CD1c-positive myeloid dendritic cell (primary cell): Measurements from ENCODE around the gene LIPA.

ENCODE experiments used
- DNase-seq: peaks from one replicate; pipeline ENCODE4 v3.0.0-alpha.2; 2016; ENCODE audit errors: extremely low spot score

The LIPA gene

DNA sequence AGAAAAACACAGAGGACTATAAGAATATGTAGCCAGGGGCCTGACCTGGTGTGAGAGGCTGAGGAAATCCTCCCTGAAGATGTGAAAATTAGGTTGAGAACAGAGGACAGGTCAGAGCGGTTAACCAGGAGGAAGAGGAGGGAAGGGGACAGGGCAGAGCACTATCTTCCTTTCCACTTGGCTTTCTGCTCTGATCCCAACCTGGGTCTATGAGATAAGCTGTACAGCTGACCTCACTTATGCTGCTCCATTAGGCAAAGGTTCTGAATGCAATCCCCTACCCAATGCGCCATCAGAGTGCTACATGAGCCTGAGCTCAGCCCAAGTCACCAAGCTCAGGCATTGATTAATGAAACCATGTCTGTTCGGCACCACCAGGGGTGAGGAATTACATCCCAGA is 10.5 kb downstream of the LIPA start:
- no peak for DNase-seq

DNA sequence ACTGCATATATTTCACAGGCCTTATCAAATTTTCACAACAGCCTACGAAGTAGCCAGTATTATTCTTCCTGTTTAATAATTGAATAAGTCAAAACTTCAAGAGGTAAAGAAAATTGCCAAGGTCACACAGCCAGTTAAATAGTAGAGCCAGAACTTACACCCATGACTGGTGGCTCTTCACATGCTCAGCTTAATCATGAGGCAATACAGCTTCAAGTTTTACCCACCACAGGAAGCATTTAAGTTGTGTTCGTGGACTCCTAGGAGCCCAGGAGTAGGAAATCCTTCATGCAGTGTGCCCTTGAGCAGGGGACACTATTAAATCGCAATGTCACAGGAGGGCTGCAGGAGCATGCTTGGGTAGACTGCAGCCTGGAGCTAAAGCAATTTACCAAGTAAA is 11.1 kb downstream of the LIPA start:
- no peak for DNase-seq

DNA sequence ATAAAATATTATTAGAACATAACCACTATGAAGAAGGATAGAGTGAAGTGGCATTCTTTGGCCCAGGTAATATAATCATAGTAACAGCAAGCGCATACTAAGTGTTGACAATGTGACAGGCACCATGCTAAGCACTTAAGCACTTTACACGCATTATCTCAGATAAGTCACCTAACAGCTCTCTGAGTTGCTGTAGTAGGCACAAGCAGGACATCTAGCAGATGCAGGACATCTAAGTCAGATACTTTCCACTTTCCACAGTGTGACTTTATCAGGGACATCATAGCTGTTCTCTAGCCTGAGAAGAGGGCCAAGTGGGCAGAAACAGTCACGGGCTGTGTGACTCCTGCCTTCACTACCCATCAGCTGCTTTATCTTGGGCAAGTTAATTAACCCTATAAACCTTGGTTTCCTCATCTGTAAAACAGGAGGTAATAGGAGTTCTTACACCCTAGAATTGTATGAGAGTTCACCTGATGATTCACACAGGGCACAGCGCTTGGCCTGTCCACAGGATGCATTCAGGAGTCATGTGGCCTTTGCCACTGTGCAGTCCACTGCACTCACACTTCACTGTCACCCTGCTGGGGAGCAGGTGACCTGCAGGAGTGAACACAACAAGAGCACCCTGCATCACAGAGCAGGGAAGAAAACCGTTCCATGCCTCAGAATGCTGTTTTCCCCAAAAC is 12.5 kb downstream of the LIPA start:
- DNase-seq, result peak; percentile 73

DNA sequence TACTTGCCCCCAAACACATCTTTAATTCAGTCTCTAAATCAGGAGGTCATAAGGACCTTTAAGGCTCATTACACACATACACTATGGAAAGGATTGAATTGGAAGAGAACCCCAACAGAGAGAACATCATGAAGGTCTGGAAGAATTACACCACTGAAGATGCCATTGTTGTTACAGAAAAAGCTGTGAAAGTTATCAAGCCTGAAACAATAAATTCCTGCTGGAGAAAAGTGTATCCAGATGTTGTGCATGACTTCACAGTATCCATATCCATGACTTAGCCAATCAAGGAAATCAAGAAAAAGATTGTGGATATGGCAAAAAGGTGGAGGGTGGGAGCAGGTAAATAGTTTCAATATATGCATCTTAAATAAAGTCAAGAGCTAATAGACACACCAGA is 13.7 kb downstream of the LIPA start:
- DNase-seq, result no peak

DNA sequence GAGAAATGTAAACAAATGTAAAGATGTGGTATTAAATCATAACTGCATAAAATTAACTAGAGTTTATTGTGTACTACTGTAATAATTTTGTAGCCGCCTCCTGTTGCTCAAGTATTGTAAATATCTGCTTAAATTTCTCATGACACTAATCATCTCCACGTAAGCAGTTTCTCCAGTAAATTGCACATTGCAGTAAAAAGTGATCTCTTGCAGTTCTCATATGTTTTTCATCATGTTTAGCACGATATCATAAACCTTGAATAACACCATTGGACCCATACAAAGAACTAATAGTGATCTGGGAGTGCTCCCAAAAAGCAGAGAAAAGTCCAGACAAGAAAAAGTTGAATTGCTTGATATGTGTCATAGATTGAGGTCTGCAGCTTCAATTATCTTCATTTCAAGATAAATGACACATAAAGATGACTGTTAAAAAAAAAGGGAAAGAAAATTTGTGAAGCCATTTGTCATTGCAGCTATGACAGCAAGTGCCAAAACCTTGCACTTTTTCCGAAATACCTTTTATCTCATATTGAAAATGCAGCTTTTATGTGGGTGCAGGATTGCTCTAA is 15.3 kb downstream of the LIPA start:
- peak; percentile 50 for DNase-seq

DNA sequence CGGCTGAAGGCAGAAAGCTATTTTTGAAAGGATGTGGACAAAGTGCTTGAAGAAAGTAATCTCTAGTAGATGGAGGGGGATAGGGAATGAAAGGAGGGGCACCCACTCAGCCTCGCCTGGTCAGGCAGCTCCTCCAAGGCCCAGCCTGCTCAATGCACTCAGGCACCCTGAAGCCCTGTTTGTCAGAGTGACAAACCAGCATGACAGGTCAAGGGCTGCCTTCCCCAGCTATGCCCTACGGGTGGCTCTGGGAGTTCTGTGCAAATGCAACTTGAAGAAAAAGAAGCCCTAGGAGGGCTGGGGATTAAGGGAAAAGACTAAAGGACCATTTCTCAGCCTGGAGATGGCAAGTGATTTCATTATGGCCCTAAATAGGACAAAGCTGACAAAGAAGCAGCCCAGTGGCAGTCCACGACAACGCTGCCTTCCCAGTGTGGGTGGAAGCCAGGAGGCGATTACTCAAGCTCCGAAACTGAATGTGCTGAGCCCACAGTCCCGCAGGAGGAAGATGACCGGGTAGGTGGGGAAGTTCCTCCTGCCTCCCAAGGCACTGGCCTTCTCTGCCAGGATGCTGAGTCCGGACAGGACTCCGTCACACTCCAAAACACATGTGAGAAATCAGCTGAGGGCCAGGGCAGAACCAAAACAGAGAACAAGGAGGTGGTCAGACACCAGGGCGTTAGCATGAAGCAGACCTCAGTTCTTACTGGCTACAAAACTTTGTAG is 16.3 kb downstream of the LIPA start:
- peak; percentile 96 for DNase-seq

DNA sequence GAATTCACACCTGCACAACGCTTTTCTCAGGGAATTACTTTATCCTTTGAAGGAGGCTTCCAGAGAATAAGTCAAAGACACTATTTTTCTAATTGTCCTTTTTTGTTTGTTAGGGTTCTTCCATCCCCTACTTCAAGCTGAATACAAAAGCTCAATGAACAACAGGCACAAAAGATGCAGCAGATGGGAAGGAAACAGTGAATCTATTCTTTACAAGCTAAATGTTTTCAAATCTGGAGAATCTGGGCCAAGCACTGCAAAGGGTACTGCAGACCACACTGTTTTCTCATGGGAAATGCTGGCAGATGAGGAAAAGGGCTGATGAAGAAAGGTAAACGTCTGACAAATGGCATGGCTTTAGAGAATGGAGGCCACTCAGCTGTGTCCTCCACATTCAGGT is 18.5 kb downstream of the LIPA start:
- no peak for DNase-seq

DNA sequence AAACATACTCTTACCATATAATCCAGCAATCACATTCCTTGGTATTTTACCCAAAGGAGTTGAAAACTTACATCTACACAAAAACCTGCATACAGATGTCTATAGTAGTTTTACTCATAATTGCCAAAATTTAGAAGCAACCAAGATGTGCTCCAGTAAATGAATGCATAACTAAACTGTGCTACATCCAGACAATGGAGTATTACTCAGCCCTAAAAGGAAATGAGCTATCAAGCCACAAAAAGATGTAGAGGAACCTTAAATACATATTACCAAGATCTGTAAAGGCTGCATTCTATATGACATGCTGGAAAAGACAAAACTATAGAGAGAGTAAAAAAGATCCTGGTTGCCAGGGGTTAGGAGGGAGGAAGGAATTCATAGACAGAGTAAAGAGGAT is 22.6 kb downstream of the LIPA start:
- no peak for DNase-seq

DNA sequence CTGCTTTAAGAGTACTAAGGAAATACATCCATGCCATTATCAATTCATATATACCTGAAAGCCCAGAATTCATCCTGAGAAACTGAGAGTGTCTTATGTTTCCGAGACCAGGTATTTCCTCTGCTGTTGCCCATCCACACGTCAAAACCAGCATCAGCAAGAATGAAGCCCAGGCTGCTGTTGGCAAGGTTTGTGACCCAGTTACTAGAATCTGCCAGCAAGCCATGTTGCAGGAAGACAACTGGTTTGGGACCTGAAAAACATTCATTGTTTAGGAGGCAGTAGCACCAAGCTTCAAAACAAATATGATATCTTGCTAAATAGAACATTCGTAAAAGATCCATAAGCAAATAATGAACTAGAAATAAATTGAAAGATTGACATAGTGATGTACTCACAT is 23.4 kb downstream of the LIPA start:
- no peak for DNase-seq

DNA sequence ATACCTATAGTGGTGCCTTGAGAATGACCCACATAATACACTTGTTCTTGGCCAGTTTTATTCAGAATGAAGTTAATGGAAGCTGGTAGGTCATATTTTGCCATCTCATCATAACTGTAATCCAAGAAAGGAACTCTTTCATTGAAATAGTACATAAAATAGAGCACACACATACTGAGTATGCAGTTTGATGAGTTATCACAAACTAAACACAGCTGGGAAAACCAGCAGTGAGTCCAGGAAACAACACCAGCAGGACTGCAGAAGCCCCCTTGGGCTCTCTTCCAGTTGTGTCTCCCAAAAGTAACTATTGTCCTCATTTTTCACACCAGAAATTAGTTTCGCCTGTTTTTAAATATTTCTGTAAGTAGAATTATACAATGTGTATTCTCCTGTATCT is 24.7 kb downstream of the LIPA start:
- no peak for DNase-seq

DNA sequence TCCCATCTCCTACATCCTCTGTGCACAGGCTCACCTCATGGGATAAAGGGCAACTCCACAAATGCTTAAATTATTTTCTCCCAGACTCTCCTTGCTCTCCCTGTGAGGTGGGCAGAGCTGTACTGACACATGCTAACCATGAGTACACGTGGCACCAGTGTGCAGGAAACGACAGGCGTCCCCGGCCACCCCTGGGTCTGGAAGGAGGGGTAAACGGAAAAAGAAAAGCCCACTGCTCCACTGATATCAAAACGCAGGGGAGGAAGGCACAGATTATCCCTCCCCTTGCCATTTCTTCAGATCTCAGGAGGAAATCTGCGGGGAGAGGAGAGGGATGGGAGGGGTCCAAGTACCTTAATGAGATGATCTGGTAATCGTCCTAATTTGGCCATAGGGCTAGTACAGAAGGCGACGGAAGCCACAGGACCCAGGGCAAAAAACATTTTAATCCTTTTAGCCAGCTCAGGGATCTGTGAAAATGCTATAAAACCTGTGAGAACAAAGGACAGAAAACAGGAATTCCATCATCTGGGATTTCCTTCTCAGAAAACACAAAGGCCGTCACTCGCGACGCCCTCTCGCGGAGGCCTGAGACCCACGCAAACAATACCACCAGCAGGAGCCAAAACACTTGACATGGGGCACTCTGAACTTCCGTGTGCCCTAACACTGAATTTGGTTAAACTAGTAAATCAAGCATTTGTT is 26.7 kb downstream of the LIPA start:
- DNase-seq, result no peak

DNA sequence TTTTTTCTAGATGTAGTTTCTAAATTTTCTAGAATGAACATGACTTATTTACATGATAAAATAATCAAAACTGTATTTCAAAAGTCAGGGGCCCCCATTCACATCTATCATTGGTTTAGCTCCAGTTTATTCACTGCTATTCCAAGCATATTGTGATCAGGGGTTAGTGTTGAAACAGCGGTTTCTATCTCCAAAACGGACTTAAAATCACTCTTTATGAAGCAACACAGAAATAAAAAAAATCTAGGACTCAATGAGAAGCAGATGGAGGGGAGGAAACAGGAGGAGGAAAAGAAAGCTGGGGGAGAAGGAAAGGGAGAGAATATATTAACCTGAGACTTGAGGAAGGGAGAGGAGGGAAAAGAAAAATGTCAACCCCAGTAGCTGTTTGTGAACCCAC is 29.7 kb downstream of the LIPA start:
- DNase-seq, result no peak

DNA sequence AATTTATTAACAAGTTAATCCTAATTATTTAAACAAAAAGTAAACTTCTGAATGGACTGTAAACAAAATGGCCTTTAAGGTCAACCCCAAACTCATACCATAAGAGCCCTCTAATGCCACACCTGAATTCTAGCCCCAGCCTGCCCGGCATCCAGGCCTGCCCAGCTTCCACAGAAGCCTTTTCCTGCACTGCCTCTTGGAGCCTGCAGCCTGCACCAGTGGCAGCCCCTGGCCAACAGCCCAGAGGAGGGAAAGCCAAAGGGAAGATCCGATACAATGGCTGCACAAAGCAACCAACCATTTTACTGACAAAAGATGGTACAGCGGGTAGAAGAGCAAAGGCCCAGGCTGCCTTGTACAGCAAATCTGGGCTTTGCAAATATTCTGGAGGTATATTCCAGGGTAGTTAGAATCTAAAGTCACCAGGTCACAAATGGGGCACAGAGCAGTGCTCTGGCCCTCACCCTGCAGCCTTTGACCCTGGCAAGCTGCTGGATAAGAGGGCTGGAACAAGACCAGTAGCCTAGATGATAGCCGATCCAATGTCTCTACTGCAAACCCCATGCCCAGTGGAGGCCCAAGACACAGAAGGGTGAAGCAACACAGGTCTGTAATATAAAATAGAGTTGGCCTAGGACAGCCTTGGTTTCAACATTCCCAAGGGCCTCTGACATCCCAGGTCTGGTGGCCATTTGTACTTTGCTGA is 31.9 kb downstream of the LIPA start:
- no peak for DNase-seq

DNA sequence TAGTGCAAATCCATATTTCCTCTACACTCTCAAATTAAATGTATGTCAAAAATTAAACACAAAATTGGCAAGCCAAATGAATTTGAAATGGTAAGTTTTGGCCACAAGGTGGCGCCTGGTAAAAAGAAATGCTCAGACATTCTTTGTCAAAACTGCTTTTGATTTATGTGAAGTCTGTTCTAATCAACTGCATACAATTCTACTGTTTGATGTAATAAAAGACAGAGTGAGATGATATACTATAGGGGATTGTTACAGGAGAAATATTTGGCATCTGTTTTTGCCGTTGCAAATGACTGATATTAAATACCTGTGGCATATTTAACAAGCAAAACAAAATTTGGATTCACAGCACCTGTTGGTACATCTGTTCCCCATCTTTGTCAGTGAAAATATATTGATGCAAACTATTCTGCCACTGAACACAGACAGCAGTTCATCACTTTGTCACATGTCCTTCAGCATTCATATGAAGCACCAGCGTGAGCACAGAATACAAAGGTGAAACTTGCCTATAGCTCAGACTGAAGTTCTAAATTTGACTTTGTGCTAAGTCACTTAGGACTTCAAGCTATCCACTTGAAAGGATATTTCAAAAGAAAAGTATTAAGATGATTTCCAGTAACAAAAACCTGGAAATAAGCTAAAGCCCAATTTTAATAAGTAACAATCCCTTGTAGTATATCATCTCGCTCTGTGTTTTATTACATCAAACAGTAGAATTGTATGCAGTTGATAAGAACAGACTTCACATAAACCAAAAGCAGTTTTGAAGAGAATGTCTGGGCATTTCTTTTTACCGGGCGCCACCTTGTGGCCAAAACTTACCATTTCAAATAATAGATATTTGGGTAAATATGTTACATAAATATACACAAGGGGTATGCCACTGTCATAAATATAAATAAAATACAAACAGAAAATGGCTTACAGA is 34.3 kb downstream of the LIPA start:
- peak; percentile 84 for DNase-seq

DNA sequence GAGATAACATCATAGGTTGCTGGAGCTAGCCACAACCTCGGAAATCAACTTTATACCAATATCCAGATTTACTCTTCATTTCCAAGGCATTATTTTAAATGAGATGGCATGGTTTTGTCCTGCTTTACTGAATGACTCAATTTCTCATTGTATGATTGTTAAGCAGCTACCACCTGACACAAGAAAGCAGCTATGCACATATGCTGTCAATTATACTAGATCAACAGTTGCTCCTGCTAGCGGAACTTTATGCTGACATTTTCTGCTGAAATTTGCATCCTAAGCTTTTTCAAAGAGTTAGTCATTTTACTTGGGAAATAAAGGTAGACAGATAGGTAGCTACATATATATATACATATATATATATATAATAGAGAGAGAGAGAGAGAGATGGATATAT is 35.5 kb downstream of the LIPA start:
- DNase-seq, result no peak

DNA sequence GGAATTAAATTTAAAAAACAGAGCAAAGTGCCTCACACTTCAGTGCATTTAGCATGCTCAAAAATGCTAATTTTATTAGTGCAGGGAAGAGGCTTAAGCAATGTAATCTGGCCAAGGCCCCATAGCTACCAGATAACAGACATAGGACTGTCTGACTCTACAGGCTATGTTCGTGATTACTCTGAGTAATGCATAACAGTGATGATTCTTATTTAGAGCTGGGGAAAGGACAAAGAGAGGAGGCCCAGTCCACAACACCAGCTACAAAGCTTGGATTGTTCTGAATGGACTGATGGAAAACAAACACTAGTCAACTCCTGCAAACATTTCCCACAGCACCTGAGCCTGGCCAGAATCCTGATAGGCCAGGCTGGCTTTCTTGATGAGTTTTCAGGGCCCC is 36.1 kb downstream of the LIPA start:
- no peak for DNase-seq

DNA sequence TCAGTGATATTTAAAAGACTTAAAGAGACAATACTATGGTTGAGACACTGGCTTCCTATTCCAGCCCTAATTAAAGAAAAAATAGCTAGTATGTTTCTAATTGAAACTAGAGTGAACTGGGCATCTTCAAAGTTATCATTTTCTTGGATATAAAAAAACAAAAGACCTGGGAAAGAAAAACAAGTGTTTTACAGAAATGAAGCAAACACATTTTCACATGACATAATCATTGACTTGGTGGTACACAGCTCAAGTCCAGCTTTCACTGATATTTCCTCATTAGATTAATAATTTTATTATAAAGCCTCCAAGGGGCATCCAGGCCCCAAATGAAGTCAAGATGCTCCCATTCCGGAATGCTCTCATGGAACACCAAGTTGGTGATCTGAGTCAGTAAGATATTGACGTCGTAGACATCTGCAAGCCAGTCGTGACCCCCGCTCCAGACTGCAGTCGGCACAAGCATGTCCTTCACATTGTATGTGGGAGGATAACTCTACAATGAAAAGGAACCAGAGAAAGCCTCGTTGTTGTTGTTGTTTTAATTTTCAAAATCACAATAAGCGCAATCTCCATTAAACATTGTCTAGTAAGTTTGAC is 36.9 kb downstream of the LIPA start:
- DNase-seq, result no peak

DNA sequence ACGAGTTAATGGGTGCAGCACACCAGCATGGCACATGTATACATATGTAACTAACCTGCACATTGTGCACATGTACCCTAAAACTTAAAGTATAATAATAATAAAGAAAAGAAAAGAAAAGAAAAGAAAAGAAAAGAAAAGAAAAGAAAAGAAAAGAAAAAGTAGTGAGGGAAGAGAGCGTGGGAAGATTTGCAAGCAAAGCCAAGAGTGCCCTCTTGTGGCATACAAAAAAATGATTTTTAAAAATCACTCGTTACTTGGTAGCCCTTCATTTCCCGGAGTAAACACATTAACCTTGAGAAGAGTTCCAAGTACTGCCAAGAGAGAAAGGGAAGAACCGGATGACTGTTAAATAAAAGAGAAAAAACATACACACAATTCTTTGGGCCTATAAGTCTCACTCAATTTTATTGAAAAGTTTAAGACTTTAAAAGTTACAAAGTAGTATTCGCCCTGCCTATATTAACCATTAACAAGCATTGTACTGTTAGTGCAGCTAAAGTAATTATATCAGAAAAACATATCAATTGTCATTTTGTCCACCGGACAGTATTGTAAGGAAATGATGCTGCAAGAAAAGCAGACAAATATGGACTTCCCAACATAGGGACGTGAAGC is 38.3 kb downstream of the LIPA start:
- DNase-seq, result peak; percentile 69

DNA sequence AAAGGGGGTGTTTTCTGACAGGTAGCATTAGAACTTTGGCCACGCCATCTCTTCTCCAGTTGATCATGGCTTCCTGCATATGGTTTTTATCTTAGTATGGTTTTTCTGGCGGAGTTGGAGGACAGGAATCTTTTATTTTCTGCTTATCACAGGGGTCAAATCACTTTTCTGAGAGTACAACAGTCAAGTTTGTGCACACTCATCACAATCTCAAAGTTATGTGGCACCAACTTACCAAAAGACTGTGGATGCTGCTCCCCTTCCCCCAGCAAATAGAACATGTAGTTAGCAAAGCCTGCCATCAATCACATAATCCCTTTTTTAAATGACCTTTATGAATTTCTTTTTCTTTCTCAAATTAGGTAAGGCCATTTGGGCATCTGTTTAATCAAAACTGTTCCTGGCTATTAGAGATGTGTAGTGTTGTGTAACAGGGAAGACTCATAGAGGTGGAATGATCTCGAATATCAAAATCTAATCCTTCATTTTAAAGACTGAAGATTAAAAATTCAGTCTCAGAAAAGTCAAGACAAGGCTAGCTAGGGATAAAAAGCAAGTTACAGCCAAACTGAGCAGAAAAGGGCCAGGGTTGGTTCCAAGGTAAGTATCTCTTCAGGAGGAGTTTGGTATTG is 40.7 kb downstream of the LIPA start:
- DNase-seq, result no peak

DNA sequence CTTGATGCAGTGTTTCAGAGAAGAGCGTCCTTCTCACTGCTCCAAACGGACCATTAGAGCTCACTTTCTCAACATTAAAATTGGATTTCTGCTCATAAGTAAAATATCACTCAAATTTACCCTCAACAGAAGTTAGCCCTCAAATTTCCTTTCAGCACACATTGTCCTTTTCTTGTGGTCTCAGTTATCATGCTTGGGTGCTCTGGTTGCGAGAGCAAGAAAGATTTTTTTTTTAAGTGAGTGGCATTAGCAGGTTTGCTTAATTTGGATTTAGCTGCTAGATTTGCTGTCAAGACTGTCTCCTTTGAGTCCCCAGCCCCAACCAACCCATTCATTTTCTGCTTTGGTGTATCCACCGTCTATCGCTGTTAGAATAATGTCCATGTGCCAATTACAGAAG is 41.9 kb downstream of the LIPA start:
- DNase-seq, result no peak
